HuH-7.5 (cell line): ENCODE measurements around the gene RPL13A.

Experiments used
- DNase-seq: peaks from one replicate; pipeline ENCODE4 v3.0.0; 2011; ENCODE audit warnings: low spot score

RPL13A gene

DNA sequence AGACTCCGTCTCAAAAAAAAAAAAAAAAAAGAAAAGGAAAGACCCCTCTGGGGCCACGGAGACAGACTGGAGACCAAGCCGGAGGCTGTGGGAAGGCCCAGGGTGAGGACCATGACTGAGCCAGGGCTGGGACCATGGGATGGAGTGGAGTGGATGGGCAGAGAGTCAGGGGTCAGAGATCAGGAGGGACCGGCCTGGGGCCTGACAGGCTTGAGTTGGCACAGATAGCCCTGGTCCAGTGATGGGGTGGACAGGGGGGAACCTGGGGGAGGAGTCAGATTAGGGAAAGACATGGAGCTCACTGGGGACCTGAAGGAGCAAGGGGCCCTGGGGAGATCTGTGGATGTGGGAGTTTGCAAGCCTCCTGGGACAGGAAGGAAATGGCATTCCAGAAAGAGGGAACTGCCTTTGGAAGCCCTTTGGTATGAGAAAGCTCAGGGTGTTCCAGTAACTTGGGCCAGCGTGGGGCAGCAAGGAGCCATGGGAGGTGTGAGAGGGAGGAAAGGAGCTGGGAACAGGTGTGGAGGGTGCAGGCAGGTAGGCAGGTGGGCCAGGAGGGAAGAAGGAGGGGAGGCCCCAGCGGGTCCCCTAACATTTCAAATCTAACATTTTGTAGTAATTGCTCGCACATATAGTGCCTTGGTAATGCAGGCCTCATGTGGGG, 6.3 kb upstream of the RPL13A start:
- DNase-seq: no peak

DNA sequence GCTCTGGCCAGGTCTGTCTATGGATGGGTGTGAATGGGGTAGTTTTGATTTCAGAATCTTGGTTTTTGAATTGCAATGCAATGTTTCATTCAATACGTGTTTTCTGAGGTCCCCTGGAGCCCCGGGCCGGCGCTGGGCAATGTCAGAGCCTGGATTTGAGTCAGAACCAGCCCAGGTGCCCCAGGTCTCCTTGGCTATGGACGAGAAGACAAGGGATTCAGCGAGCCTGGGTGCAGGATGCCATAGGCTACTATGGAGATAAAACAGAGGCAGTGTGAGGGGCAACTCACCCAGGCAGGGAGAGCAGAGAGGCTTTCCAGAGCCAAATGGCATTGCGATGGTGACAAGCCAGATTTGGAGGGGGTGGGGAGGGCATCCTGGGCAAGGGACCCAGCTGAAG, 1.2 kb upstream of the RPL13A start:
- no peak for DNase-seq

DNA sequence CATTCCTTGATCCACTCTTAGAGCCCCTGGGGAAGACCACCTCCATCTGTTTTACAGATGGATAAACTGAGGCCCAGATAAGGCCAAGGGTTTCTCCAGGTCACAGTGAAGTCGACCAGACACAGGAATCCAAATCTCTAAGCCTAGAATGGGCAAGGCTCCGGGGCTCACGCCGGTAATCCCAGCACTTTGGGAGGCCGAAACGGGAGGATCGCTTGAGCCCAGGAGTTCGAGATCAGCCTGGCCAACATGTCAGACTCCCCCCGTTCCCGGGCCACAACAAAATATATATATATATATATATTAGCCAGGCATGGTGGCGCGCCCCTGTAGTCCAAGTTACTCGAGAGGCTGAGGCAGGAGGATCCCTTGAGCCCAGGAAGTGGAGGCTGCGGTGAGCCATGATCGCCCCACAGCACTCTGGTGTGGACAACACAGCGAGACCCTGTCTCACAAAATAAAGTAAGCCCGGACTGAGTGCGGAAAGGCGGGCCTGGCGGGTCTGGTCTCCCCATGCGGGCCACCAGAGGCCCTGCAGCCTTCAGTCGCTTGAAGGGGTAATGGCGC, 615 bp upstream of the RPL13A start:
- no peak for DNase-seq

DNA sequence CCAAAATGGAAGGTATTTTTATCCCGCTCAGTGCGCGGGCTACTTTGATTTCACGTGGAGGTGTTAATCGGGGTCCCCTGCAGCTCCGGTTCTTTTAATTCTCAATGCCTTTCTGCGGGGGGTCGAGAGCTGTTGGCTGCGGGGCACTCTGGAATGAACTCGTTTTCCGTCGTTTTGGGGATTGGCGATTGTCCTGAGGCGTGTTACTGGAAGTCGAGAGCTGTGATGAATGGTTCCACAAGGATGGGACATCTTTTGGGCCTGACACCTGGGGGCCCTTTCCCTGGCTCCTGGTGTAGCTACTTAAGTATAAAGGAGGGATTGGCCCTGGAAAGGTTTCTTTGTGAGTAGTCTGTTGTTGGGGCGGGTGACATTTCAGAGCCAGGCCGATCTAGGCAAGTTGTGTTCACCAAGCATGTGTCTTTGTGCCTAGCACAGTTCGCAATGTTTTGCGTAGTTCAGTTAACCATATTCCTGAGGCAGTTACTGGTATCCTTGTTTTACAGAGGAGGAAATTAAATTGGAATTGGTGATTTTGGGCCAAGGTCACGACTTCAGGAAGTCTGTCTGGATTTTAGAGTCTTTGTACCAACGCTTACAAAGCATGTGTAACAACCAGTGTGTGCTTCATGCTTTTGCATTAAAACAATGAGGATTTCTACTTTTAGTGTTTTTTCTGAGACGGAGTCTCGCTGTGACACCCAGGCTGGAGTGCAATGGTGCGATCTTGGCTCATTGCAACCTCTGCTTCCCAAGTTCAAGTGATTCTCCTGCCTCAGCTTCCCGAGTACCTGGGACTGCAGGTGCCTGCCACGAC, 846 bp downstream of the RPL13A start:
- no peak for DNase-seq

GRCh38 chr19:49488863-49489537, 1.6 kb downstream of the RPL13A start:
- DNase-seq: no peak

GRCh38 chr19:49489601-49490167, 2.3 kb downstream of the RPL13A start:
- DNase-seq: no peak

DNA sequence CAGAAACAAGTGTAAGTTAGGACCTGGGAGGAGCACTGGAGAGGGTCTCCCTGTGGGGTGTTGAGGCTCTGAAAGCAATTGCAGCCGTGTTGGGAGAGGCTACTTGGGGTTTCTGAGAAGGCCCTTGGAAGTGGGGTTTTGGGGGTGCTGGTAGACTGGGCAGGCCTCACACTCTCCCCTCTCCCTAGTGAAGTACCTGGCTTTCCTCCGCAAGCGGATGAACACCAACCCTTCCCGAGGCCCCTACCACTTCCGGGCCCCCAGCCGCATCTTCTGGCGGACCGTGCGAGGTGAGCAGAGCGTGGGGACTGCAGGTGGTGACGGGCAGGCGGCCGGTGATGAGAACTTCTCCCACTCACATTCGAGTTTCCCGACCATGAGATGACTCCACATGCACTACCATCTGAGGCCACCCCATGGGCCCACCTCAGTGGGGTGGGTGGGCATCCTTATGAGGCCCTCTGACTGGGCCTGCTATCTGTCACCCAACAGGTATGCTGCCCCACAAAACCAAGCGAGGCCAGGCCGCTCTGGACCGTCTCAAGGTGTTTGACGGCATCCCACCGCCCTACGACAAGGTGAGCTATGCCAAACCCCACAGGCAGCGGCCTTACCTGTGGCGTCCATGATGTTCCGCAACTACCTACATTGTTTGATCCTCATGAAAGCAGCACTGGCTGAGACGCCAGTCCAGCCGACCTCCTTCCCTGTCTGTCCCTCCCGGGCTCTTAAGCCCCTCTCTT, 3.0 kb downstream of the RPL13A start:
- DNase-seq: no peak

- no peak for DNase-seq
These were observed 3.8 kb downstream of the RPL13A start for GRCh38 chr19:49491030-49491803.

- no peak for DNase-seq
These were observed 4.6 kb downstream of the RPL13A start for GRCh38 chr19:49491804-49492572.

GRCh38 chr19:49492573-49493405, 5.4 kb downstream of the RPL13A start:
- DNase-seq: no peak

DNA sequence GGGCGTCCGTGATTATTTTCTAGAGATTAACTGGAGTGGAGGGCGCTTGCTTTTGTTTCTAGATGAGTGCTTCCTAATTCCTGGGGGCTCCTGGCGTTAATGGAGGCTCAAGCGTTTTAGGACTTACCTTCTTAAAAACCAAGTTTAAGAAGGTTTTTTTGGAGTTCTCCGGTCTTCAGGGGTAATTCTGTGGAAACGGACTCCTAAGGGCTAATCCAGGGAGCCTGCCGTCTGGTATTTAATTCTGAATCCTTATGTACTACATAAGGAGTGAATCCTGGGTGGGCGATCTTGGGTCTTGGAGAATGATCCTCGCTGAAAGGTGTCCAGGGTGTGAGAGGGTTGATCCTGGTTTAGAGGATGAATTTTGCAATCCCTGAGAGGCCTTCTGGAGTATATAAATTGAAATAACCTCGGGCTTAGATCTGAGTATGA, 9.2 kb downstream of the RPL13A start:
- DNase-seq: no peak

- DNase-seq: no peak
These were observed 9.8 kb downstream of the RPL13A start for GRCh38 chr19:49497047-49497788.

- DNase-seq: no peak
These were observed 10.3 kb downstream of the RPL13A start for GRCh38 chr19:49497789-49498103.

DNA sequence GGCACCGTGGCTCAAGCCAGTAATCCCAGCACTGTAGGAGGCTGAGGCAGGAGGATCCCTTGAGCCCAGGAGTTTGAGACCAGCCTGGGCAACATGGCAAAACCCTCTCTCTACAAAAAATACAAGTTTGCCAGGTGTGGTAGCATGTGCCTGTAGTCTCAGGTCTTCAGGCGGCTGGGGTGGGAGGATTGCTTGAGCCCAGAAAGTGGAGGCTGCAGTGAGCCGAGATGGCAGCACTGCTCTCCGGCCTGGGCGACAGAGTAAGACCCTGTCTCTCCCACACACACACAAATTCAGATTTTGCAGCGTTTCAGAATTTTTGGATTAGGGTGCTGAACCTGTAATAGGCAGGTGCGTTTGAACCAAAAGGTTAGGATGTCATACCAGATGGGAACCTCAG, 11.1 kb downstream of the RPL13A start:
- no peak for DNase-seq

DNA sequence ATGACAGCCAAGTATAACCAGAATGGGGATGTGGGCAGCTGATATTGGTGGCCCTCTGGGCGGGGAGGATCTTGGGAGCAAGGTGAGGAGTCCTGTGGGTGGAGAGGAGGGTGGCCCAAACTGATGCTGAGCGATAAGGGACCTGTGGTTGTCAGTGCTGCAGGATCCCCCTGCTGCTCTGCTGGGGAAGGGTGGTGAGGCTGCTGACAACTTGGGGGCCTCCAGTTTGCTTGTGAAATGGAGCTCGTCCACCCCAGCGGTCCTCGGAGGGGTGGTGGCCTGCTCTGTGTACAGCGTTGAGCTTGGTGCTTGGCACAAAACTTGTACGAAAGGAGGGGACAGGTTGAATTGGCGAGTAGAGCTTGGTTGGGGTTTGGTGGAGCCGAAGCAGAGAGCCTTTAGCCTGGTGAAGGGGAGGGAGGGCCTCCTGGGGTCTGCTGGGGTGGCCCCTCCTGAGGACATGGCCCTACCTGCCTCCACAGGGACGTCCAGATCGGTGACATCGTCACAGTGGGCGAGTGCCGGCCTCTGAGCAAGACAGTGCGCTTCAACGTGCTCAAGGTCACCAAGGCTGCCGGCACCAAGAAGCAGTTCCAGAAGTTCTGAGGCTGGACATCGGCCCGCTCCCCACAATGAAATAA, 11.7 kb downstream of the RPL13A start:
- no peak for DNase-seq

DNA sequence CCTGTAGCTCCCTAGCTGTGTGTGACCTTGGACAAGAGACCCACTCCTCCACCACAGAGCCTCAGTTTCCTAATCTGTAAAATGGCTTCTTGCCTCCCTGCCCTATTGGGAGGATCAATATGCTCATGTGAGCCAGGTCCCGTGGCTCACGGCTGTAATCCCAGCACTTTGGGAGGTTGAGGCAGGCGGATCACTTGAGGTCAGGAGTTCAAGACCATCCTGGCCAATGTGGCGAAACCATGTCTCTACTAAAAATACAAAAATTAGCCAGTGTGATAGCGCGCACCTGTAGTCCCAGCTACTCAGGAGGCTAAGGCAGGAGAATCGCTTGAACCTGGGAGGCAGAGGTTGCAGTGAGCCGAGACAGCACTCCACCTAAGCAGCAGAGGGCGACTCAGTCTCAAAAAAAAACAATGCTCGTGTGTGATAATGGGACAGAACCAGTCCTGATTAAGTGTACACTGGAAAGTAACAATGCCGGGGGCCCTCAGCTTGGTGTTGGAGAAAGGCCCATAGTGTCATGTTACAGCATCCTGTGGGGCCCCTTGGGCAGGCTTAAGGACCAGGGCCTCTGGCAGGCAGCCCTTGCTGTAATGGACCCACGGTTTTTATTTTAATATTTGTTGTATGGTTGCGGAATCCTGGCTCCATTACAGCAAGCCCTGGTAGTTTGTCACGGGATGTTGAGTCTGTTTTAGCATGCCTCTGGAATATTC, 15.6 kb downstream of the RPL13A start:
- peak; percentile 63 for DNase-seq

GRCh38 chr19:49503582-49503962, 16.2 kb downstream of the RPL13A start:
- no peak for DNase-seq
